Thyroid gland (tissue), 4 donors: ENCODE data around the gene STK38L. TPM values are rescaled to one million over a fixed set of nuclear protein-coding genes. Genes with fewer than 3 reads are reported as not detected.

Experiments used
- DNase-seq, 2 donors: peaks; one replicate each; pipeline ENCODE4 v3.0.0-alpha.2; 2019
- H3K27ac ChIP-seq, 3 donors: fragments of 200-600 bp; sonication (generic); 1 replicate in 2 of 3; 2 replicates in 1 of 3; pipeline ENCODE4 v1.5.1; 2016 to 2019; ENCODE audit warnings: mild to moderate bottlenecking in 1 of 3, moderate library complexity in 1 of 3
- H3K27me3 ChIP-seq: fragments of 200-600 bp; sonication (generic); one replicate; pipeline ENCODE4 v1.5.1; 2019
- H3K36me3 ChIP-seq, 2 donors: fragments of 200-600 bp; sonication (generic); one replicate each; pipeline ENCODE4 v1.5.1; 2016 to 2019
- H3K4me1 ChIP-seq, 2 donors: fragments of 200-600 bp; sonication (generic); one replicate each; pipeline ENCODE4 v1.5.1; 2017 to 2019
- H3K4me3 ChIP-seq, 3 donors: fragments of 200-600 bp; sonication (generic); replicated peaks in 1 of 3; 1 replicate in 2 of 3; 2 replicates in 1 of 3; pipeline ENCODE4 v1.5.1; 2016; ENCODE audit warnings: mild to moderate bottlenecking in 1 of 3
- H3K9me3 ChIP-seq: fragments of 200-600 bp; sonication (generic); one replicate; pipeline ENCODE4 v1.5.1; 2017
- CTCF ChIP-seq, 6 experiments: fragments of 200-600 bp in 3 of 6; fragments of 450-650 bp in 3 of 6; sonication (generic) in 3 of 6; IDR thresholded peaks; one replicate each; pipeline ENCODE4 v1.5.1; 2016 to 2019; ENCODE audit warnings: antibody characterized with exemption in 6 of 6, mild to moderate bottlenecking in 2 of 6, inconsistent platforms in 1 of 6, moderate library complexity in 1 of 6
- POLR2A ChIP-seq, 2 donors: fragments of 450-650 bp; IDR thresholded peaks; one replicate each; pipeline ENCODE4 v1.6.1; 2017; ENCODE audit warnings: antibody characterized with exemption in 2 of 2, mild to moderate bottlenecking in 2 of 2, moderate library complexity in 1 of 2
- WGBS, 2 donors: methylation state at CpG; one replicate each; pipeline ENCODE4 v1.1.5; 2017; 5-methylcytosine and 5-hydroxymethylcytosine counted together
- intact Hi-C: fragments of 100-400 bp; cut with DNase I; formaldehyde crosslinking; loops from one replicate; pipeline ENCODE4 v1.15.1; 2023
- total RNA-seq, 4 donors: library from RNA; depleted of rRNA; stranded (reverse); fragments of >200 nt; gene quantifications; one replicate each; pipeline ENCODE4 v1.2.3, GENCODE V29; 2016

STK38L gene
- total RNA-seq = 10 to 100 TPM; 20.1 to 42.2 (median 27.0) TPM

- no peaks in the 10 kb centered on the region for H3K9me3 ChIP-seq
- no peaks in the 10 kb centered on the region for H3K27me3 ChIP-seq
- peak within 1 kb of the TSS; percentile 61 to 71 (median 62) for H3K27ac ChIP-seq
- intact Hi-C loops = loop anchor here (10.0 kb wide), 1 partner anchor 51 kb away; no protein-coding TSS in a partner anchor
- peak; percentile 93 to 97 for DNase-seq
- 14 to 16% methylated on average over 28 to 46 of the region's 69 CpGs for WGBS, 2 donors
- peak within 1 kb of the TSS; percentile 52 to 83 (median 61) for H3K4me3 ChIP-seq
- TF ChIP-seq CTCF (IDR thresholded peaks at IDR 0.05) (peak in 1 of 6 experiments; percentile 8), POLR2A (IDR thresholded peaks at IDR 0.05) (peak in 1 of 2 donors; percentile 92)
- peaks cover 10 to 13% of the 10 kb centered on the region in 2 donors for H3K4me1 ChIP-seq
- no peaks in the 10 kb centered on the region for H3K36me3 ChIP-seq
Observed at GRCh38 chr12:27243804-27244688, at the start of gene STK38L. Gene STK38L (plus strand): TSS chr12:27244286. CDS start chr12:27297721, 53,435 bp downstream.

GRCh38 chr12:27194644-27195043, 49.4 kb upstream of the STK38L start:
- TF ChIP-seq CTCF (IDR thresholded peaks at IDR 0.05) (no peak), POLR2A (IDR thresholded peaks at IDR 0.05) (no peak)
- intact Hi-C loops = no loop called here
- no peaks in the 10 kb centered on the region for H3K36me3 ChIP-seq
- no peaks in the 10 kb centered on the region for H3K4me1 ChIP-seq
- no peak overlapping the region for H3K4me3 ChIP-seq
- H3K9me3 ChIP-seq = no peaks in the 10 kb centered on the region
- DNase-seq = no peak
- WGBS, 2 donors = 73 to 90% methylated on average over 2 of the region's 2 CpGs
- no peaks in the 10 kb centered on the region for H3K27me3 ChIP-seq
- no peak overlapping the region for H3K27ac ChIP-seq

- H3K27ac ChIP-seq = no peak overlapping the region
- no peak overlapping the region for H3K4me3 ChIP-seq
- WGBS, 2 donors = 75 to 95% methylated on average over 3 of the region's 3 CpGs
- H3K27me3 ChIP-seq = no peaks in the 10 kb centered on the region
- no peaks in the 10 kb centered on the region for H3K9me3 ChIP-seq
- DNase-seq = peak in 1 of 2 donors; percentile 4
- H3K36me3 ChIP-seq = no peaks in the 10 kb centered on the region
- intact Hi-C loops = no loop called here
- H3K4me1 ChIP-seq = no peaks in the 10 kb centered on the region
- TF ChIP-seq CTCF (IDR thresholded peaks at IDR 0.05) (no peak), POLR2A (IDR thresholded peaks at IDR 0.05) (no peak)
Observed at GRCh38 chr12:27198036-27198435, 46.0 kb upstream of the STK38L start.

GRCh38 chr12:27199638-27200300, 44.3 kb upstream of the STK38L start:
- no peaks in the 10 kb centered on the region for H3K27me3 ChIP-seq
- no peaks in the 10 kb centered on the region for H3K36me3 ChIP-seq
- 62 to 70% methylated on average over 2 of the region's 2 CpGs for WGBS, 2 donors
- DNase-seq = no peak
- H3K27ac ChIP-seq = no peak overlapping the region
- no peak overlapping the region for H3K4me3 ChIP-seq
- H3K9me3 ChIP-seq = no peaks in the 10 kb centered on the region
- intact Hi-C loops = no loop called here
- H3K4me1 ChIP-seq = no peaks in the 10 kb centered on the region
- TF ChIP-seq CTCF (IDR thresholded peaks at IDR 0.05) (no peak), POLR2A (IDR thresholded peaks at IDR 0.05) (no peak)

GRCh38 chr12:27201169-27201568, 42.9 kb upstream of the STK38L start:
- Histone ChIP-seq H3K27ac (no peak overlapping the region), H3K27me3 (no peaks in the 10 kb centered on the region), H3K4me1 (no peaks in the 10 kb centered on the region), H3K36me3 (no peaks in the 10 kb centered on the region), H3K9me3 (no peaks in the 10 kb centered on the region), H3K4me3 (no peak overlapping the region)
- 76 to 80% methylated on average over 1 of the region's 1 CpG for WGBS, 2 donors
- TF ChIP-seq POLR2A (IDR thresholded peaks at IDR 0.05) (no peak), CTCF (IDR thresholded peaks at IDR 0.05) (no peak)
- DNase-seq = no peak
- intact Hi-C loops = no loop called here
